GM19043 (cell line): ENCODE measurements around the gene E2F3.
"Not testable (repeated sequence)": the region's sequence is repeated elsewhere in the genome, so short reads cannot be mapped to it uniquely, and the experiment has no call there.

Experiments used
- ATAC-seq: cut with Tn5 transposase; IDR thresholded peaks from one replicate; pipeline ENCODE4 v1.9.1; 2021; ENCODE audit warnings: low read depth; ENCODE audit not compliant: unreplicated experiment

The E2F3 gene

DNA sequence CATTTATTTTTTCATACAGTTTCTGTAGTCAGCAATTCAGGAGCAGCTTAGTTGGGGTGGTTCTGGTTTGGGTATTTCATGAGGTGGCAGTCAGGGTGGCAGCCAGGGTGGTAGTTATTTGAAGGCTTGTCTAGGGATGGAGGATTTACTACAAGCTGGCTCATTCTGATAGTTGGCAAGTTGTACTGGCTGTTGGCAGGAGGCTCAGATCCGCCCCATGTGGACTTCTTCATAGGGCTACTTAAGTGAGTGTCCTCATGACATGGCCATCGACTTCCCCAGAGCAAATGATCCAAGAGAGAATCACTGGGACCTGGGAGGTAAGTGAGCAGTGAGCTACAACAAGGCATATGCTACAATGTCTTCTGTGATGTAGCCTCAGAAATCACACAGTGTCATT, 110.2 kb downstream of the E2F3 start:
- no peak for ATAC-seq

DNA sequence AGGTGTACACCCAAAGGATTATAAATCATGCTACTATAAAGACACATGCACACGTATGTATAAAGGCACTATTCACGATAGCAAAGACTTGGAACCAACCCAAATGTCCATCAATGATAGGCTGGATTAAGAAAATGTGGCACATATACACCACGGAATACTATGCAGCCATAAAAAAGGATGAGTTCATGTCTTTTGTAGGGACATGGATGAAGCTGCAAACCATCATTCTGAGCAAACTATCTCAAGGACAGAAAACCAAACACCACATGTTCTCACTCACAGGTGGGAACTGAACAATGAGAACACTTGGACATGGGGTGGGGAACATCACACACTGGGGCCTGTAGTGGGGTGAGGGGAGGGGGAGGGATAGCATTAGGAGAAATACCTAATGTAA, 123.5 kb downstream of the E2F3 start:
- not testable (repeated sequence) for ATAC-seq

DNA sequence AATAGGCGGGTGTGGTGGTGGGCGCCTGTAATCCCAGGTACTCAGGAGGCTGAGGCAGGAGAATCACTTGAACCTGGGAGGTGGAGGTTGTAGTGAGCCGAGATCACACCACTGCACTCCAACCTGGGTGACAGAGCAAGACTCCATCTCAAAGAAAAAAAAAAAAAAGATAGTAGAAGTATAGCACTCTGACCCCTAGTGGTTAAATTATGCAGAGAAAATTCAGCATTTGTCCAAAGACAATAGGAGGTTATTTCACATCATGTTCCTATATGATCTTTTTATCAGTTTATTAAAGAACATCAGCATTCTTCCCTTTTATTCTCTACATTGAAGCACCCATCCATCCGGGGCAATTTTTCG, 127.4 kb downstream of the E2F3 start:
- peak; percentile 50 for ATAC-seq

DNA sequence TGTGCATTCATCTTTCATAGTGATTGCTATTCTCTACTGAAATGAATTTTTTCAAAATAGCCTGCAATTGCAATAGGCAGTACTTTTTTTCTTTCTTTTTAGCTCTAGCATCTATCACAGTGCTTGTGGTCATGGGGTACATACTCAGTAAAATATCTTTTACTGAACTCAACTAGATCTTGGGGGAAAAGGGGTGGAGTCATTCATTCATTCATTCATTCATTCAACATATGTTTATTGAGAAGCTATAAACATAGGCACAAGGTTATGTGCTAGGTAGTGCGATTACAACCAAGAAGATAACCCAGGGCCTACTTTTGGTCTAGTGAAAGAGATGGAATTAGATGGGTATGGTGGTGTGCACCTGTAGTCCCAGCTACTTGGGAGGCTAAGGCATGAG, 131.2 kb downstream of the E2F3 start:
- ATAC-seq, result no peak

DNA sequence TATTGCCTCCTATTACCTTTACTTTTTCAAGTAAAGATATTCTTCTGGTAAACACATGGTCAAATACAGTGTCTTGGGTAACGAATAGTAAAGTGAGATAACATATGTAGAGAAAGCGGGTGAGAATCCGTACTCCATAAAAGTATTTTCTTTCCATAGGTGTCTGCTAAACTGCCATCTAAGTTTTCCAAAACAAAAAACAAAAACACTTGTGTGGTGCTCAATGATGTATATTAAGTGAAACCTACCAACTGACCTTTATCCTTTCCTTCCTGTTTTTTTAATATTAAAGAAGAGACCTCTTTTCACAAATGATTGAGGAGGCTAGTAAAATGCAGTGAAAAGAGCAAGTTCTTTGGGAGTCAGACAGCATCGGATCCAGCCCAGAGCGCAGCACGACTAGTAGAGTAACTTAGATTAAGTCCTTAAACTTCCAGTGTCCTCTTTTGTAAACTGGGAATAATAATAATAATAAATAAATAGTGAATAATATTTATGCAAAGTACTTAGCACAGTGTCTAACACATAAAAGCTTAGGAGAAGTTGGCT, 132.1 kb downstream of the E2F3 start:
- ATAC-seq, result peak; percentile 2

DNA sequence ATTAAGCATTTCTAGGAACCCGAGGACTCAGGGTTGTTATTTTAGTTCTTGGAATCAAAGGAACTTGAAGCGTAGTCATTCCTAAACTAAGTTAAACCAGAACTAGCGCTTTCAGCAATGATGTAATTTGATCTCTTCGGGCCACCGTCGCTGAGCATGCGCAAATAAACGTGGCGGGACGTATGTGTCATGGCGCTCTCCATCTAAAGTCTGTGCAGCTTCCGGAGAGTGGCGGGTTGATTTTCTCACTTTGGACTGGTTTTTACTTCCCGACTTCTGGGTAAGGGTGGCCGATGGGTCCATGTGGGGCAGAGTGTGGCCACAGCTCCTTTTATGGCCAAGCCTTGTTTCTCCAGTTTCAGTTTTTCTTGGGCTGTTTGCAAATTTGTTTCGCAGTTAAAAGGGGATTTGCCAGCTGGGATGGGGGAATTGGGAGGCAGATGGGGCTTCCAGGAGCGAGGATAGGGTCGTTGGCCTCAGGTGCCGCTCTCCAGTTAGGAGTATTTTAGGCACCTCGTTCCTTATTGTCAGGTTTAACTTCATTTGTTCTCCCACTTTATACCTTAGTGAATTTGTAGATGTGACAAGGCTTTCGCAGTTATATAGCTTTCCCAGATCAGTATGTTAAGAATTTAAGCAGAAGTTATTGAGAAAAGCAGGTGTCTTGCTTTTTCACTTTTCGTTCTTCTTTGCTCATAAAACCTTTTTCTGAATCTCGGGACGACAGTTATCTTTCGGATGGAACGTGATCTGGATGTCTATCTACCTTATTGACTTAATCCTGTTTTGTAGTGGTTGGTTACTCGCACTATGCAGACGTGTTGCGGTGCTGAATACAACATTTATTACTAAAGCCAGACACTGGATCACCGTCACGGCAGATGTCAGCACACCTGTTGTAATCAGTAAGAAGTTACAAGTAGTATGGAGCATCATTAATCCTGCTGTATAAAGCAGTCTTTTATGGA, 132.9 kb downstream of the E2F3 start, which contains the start of gene CDKAL1:
CDKAL1 (plus strand) TSS at position 163 of the 968 bp plus-strand sequence. CDS start 11,894 bp downstream, outside the sequence.
- ATAC-seq, result peak; percentile 74

DNA sequence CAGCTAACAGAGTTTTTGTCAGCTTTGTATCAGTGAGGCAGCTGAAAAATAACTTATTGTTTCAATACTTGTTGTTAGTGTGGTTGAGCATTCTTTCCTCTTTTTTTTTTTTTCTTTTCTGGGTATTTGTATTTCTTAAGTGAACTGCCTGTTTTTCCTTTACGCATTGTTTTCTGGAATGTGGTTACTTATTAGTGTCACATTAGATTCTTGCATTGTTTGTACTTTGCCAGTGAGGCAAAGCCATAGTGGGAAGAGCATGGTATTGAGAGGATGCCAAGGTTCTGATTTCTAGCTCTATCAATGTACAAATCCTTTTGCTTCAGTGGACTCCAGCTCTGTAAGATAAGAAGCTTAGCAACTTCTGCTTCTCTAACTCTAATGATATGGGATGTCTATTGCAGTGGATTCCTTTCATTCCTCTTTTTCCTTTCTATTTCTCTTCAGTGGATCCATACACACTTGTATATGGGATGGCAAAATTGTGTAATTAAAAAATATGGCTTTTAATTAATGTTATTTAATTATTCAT, 136.5 kb downstream of the E2F3 start:
- ATAC-seq, result no peak

DNA sequence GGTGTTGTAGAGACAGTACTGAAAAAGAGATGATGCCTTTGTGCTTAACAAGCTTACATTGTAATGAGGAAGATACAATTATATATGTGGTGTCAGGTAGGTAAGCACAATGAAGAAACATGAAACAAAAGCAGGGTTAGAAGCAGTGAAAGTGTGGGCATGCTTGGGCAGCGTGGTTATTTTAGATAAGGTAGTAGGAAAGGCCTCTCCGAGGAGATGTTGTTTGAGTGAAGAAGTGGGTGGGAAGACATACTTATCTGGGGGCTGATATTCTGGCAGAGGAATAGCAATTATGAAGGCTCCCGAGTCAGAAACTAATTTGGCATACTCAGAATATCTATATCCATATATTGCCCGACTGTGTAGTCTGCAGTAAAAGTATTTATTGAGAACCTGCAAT, 137.2 kb downstream of the E2F3 start:
- ATAC-seq, result no peak

DNA sequence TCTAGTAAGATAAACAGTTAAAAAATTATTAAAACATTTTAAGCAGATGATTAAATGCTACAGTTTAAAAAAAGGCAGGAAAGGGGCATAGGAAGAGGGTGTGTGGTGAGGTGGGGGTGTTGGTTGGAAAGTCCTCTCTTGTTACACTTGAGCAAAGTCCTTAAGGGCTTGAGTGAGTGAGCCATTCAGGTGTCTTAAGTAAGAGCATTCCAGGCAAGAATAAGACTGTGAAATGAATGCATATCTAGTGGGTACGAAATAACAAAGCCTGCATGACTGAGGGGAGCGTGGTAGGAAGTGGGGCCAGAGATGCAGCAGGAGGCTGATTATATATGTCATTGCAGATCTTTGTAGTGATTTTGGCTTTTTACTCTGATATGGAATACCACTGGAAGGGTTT, 137.7 kb downstream of the E2F3 start:
- ATAC-seq, result no peak

DNA sequence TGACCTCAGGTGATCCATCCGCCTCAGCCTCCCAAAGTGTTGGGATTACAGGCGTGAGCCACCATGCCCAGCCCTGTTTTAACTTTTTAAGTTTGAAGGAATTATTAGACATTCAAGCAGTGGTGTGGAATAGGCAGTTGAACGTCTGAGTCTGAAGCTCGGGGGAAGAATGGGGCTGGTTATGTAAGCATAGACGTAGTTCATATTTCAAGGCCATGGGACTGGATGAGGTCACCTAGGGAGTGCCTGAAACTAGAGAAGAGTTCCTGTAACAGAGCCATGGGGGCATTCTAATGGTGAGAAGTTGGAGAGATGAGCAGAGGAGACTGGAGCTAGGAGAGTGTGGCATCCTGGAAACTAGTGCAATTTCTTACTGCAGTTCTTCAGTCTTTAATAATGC, 139.0 kb downstream of the E2F3 start:
- no peak for ATAC-seq

DNA sequence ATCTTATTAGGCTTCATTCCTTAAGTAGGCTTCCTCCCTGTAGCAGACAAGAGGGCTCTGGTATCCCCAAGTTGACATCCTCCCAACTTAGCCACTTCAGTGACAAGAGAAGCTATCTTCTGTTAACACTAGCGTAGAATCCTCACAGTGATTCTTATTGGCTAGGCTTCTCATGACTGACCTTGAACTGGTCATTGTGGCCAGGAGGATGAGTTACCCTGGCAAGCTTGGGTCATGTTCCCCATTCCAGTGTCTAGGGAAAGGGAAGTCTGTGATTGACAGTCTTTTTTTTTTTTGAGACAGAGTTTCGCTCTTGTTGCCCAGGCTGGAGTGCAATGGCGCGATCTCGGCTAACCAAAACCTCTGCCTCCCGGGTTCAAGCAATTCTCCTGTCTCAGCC, 139.7 kb downstream of the E2F3 start:
- no peak for ATAC-seq

DNA sequence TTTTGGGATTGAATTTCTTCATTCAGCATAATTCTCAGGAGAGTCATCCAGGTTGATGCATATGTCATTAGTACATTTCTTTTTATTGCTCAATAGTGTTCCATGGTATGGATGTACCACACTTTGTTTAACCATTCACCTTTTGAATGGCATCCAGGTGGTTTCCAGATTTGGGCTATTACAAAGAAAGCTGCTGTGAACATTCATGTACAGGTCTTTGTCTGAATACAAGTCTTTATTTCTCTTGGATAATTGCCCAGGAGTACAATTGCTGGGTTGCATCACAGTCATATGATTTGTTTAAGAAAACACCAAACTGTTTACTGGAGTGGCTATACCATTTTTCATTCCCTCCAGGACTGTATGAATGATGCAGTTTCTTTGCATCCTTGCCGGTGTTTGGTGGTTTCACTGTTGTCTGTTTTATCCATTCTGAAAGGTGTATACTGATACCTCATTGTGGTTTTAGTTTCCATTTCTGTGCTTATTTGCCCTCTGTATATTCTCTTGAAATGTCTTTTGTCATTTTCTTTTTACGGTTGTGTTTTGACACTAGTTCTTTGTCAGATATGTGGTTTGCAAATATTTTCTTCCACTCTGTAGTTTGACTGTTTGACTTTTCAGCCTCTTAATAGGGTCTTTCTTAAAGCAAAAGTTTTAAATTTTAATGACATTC, 141.4 kb downstream of the E2F3 start:
- ATAC-seq, result peak; percentile 99
